ENCODE measurements around the gene KCNAB2.

KCNAB2 gene

DNA sequence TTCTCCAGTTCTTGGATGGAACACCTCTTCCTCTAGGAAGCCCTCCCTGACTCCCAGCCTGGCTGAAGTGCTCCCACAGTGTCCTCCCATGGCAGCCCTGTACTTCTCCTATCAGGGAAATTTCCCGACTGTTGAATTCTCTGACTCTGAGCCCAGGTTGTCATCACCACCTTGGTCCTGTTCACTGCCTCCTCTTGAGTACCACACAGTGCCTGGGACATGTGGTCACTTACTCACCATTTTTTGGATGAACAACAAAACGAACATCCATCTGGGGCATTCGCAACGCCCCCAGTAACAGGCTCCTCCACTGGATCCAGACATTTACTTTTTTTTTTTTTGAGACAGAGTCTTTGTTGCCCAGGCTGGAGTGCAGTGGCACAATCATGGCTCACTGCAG is 97.0 kb downstream of the KCNAB2 start:
- Histone ChIP-seq H3K4me1 (ENCODE audit: insufficient read depth, low read length) (no peaks in the 10 kb centered on the region; the same call in 1 of the 2 replicates), H3K9ac (ENCODE audit: low read depth, low read length) (no peak overlapping the region), H3K4me3 (ENCODE audit: low read length) (no peak overlapping the region), H3K9me3 (ENCODE audit: insufficient read depth, low read depth, low read length) (no peaks in the 10 kb centered on the region), H3K36me3 (ENCODE audit: insufficient read depth, low read depth, low read length) (no peaks in the 10 kb centered on the region), H3K27ac (ENCODE audit: low read length) (no peak overlapping the region), H3K27me3 (ENCODE audit: insufficient read depth, low read length) (peaks cover 15% of the 10 kb centered on the region)

DNA sequence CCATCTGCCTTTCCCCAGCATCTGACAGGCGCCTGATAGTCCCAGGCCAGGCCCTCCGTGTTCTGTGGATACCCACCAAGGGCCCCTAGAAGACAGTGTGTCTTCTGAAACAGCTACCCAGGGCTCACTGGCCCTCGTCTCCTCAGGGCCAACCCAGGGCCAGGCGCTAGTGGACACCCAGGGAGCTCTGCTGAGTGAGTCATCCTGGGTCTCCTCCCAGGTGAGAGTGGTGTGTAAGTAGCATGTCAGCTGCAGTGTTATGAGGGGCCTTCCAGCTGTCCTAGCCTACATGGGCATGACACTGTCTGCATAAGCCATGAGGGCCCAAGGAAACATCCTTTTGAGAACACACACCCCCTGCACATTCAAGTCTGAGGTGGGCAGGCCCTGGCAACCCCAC is 97.7 kb downstream of the KCNAB2 start:
- no peaks in the 10 kb centered on the region; the same call in 1 of the 2 replicates for H3K4me1 ChIP-seq (ENCODE audit: insufficient read depth, low read length)
- no peak overlapping the region for H3K9ac ChIP-seq (ENCODE audit: low read depth, low read length)

DNA sequence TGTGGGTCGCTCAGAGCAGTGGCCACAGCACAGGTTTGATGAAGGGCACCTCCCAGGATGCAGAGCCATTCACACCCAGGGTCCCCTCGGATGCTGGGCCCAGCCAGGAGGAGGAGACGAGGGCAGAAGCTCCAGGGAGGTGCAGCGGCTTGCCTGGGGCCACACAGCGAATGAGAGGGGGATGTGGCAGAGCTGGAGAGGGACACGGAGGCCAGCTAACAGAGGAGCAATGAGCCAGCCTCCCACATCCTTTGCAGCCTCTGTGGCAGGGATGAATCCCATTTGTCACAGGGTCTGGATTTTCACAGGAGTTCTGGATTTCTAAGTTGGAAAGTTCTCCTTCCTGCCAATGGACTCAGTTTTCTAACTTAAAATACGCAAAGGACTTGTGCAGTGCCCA is 98.5 kb downstream of the KCNAB2 start:
- Histone ChIP-seq H3K9ac (ENCODE audit: low read depth, low read length) (no peak overlapping the region), H3K4me1 (ENCODE audit: insufficient read depth, low read length) (no peaks in the 10 kb centered on the region; the same call in 1 of the 2 replicates), H3K4me3 (ENCODE audit: low read length) (no peak overlapping the region), H3K36me3 (ENCODE audit: insufficient read depth, low read depth, low read length) (no peaks in the 10 kb centered on the region), H3K9me3 (ENCODE audit: insufficient read depth, low read depth, low read length) (no peaks in the 10 kb centered on the region), H3K27me3 (ENCODE audit: insufficient read depth, low read length) (peaks cover 28% of the 10 kb centered on the region), H3K27ac (ENCODE audit: low read length) (no peak overlapping the region)

More for the DNA sequence above, 97.7 kb downstream of the KCNAB2 start:
- Histone ChIP-seq H3K36me3 (ENCODE audit: insufficient read depth, low read depth, low read length) (no peaks in the 10 kb centered on the region), H3K27me3 (ENCODE audit: insufficient read depth, low read length) (peaks cover 22% of the 10 kb centered on the region), H3K9me3 (ENCODE audit: insufficient read depth, low read depth, low read length) (no peaks in the 10 kb centered on the region), H3K4me3 (ENCODE audit: low read length) (no peak overlapping the region), H3K27ac (ENCODE audit: low read length) (no peak overlapping the region)

DNA sequence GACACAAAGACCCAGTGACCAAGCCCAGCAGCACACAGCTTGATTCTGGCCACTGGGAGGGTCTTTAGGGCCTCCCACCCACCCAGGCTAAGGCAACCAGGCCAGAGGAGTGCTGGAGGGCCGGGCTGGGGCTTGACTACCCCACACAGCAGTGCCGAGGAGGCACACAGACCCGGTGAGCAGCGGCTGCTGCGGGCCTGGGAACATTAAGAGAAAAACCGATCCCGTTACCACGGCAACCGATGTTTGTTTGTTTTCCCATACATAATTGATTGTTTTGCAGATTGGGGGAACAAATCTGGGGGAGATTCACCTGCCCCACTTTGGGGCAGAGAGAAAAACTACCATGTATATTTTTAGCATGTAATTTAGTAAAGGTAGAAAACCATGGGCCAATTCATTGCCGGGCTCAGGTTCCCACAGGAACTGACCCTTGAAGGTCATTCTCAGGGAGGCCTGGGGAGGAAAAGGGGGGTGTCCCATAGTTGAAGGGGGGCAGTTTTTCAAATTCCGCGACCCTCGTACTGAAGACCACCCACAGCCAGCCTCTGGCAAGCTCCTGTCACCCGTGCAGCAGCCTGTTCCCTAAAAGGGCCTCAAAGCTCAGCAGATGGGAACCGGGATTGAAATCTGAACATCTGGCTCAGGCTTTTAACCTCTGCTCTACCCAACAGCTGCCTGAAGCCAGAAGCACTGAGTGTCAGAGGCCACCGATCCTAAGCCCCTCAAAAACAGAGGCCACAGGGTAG is 99.1 kb downstream of the KCNAB2 start:
- Histone ChIP-seq H3K36me3 (ENCODE audit: insufficient read depth, low read depth, low read length) (no peaks in the 10 kb centered on the region), H3K4me3 (ENCODE audit: low read length) (no peak overlapping the region), H3K27me3 (ENCODE audit: insufficient read depth, low read length) (peaks cover 34% of the 10 kb centered on the region), H3K4me1 (ENCODE audit: insufficient read depth, low read length) (no peaks in the 10 kb centered on the region; the same call in 1 of the 2 replicates), H3K27ac (ENCODE audit: low read length) (no peak overlapping the region), H3K9me3 (ENCODE audit: insufficient read depth, low read depth, low read length) (no peaks in the 10 kb centered on the region; the same call in 1 of the 2 replicates), H3K9ac (ENCODE audit: low read depth, low read length) (no peak overlapping the region)

DNA sequence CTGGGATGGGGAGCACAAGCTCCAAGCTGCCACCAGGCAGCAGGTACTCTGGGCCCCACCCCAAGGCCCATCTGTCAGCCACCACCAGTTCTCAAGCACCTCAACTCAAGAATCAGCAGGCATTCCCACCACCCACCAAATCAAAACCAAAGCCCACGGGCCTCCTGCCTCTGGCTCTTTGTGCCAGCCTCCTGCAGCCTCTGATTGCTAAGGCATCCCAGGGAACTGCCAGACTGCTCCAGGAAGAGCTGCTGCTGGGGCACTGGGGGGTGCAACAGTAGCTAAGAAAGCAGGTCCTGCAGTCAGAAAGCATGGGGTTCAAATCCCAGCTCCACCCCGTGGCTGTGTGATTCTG is 99.7 kb downstream of the KCNAB2 start:
- H3K27ac ChIP-seq (ENCODE audit: low read length): no peak overlapping the region
- H3K9ac ChIP-seq (ENCODE audit: low read depth, low read length): no peak overlapping the region
- H3K36me3 ChIP-seq (ENCODE audit: insufficient read depth, low read depth, low read length): no peaks in the 10 kb centered on the region
- H3K4me3 ChIP-seq (ENCODE audit: low read length): no peak overlapping the region
- peaks cover 38% of the 10 kb centered on the region for H3K27me3 ChIP-seq (ENCODE audit: insufficient read depth, low read length)
- no peaks in the 10 kb centered on the region; the same call in 1 of the 2 replicates for H3K4me1 ChIP-seq (ENCODE audit: insufficient read depth, low read length)
- H3K9me3 ChIP-seq (ENCODE audit: insufficient read depth, low read depth, low read length): no peaks in the 10 kb centered on the region; the same call in 1 of the 2 replicates

DNA sequence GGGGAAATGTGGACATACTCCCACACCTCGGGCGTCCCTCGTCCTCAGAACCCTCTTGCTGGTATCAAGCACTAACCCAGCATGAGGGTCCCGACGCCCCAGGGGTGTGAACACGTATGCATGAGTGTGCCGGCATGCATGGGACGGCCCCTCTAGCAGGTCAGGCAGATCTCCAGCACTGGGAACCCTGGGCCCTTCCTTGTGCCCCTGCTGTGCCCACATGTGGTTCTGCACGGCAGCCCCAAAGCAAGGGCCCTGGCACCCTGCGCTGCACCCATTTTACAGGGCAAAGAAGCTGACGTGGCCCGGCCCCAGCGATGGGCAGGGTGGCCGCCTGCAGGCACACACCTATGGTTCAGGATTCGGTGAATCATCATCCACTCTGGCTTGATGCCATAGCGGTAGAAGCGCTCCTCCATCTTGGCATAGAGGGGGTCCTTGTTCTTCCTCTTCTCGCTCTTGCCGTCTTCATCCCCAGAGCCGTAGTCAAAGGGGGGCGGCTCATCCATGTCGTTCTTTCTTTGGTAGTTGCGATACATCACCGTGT is 100.2 kb downstream of the KCNAB2 start:
- Histone ChIP-seq H3K9me3 (ENCODE audit: insufficient read depth, low read depth, low read length) (no peaks in the 10 kb centered on the region; the same call in 1 of the 2 replicates), H3K4me1 (ENCODE audit: insufficient read depth, low read length) (no peaks in the 10 kb centered on the region; the same call in 1 of the 2 replicates), H3K27me3 (ENCODE audit: insufficient read depth, low read length) (peaks cover 38% of the 10 kb centered on the region), H3K36me3 (ENCODE audit: insufficient read depth, low read depth, low read length) (no peaks in the 10 kb centered on the region), H3K4me3 (ENCODE audit: low read length) (no peak overlapping the region), H3K27ac (ENCODE audit: low read length) (no peak overlapping the region), H3K9ac (ENCODE audit: low read depth, low read length) (no peak overlapping the region)

DNA sequence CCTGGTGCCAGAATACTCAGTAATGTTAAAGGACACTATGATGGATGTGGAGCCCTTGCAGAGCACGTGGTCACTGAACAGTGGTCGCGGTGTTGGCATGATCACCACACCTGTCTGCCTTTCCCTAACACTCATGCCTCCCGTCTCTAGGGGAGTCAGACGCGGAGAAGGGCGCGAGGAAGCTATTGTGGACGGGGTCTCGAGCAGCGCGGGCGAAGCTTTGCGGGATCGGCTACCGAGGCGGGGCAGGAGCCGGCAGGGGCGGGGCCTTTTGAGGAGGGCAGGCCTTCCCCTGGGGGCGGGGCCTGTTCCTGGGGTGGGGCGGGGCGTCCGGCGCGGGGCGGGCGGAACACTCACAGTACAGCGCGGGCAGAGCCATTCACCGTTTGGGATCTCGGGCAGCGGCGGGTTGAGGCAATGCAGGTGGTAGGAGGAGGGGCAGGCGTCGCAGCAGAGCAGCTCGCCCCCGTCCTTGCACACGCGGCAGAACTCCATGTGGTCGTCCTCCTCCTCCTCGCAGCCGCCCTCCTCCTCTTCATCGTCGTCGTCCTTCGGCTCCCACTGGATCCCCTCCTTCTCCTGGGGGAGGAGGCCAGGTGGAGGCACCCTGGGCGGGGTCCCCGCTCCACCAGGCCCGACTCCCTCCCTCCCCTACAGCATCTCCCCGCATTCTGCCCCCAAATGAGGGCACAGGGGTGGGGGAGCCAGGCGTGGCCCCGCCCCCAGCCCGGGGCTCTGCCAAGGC is 103.0 kb downstream of the KCNAB2 start:
- no peaks in the 10 kb centered on the region; the same call in 1 of the 2 replicates for H3K4me1 ChIP-seq (ENCODE audit: insufficient read depth, low read length)
- peak overlapping the region; percentile 53 for H3K4me3 ChIP-seq (ENCODE audit: low read length)
- no peak overlapping the region for H3K9ac ChIP-seq (ENCODE audit: low read depth, low read length)
- no peaks in the 10 kb centered on the region; the same call in 1 of the 2 replicates for H3K9me3 ChIP-seq (ENCODE audit: insufficient read depth, low read depth, low read length)
- peaks cover 32% of the 10 kb centered on the region for H3K27me3 ChIP-seq (ENCODE audit: insufficient read depth, low read length)
- H3K27ac ChIP-seq (ENCODE audit: low read length): no peak overlapping the region
- no peaks in the 10 kb centered on the region for H3K36me3 ChIP-seq (ENCODE audit: insufficient read depth, low read depth, low read length)

DNA sequence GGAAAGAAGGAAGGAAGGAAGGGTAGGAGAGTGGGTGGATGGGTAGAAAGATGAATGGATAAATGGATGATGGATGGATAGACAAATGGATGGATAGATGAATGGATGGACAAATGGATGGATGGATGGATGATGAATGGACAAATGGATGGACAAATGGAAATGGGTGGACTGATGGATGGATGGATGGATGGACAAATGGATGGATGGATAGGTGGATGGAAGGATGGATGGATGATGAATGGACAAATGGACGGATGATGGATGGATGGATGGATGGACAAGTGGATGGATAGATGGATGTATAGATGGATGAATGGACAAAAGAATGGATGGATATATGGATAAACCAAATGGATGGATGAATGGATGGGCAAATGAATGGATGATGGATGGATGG is 103.9 kb downstream of the KCNAB2 start:
- Histone ChIP-seq H3K9ac (ENCODE audit: low read depth, low read length) (no peak overlapping the region), H3K4me1 (ENCODE audit: insufficient read depth, low read length) (no peaks in the 10 kb centered on the region; the same call in 1 of the 2 replicates), H3K36me3 (ENCODE audit: insufficient read depth, low read depth, low read length) (no peaks in the 10 kb centered on the region), H3K27me3 (ENCODE audit: insufficient read depth, low read length) (peaks cover 32% of the 10 kb centered on the region), H3K9me3 (ENCODE audit: insufficient read depth, low read depth, low read length) (no peaks in the 10 kb centered on the region; the same call in 1 of the 2 replicates), H3K27ac (ENCODE audit: low read length) (no peak overlapping the region), H3K4me3 (ENCODE audit: low read length) (no peak overlapping the region)

DNA sequence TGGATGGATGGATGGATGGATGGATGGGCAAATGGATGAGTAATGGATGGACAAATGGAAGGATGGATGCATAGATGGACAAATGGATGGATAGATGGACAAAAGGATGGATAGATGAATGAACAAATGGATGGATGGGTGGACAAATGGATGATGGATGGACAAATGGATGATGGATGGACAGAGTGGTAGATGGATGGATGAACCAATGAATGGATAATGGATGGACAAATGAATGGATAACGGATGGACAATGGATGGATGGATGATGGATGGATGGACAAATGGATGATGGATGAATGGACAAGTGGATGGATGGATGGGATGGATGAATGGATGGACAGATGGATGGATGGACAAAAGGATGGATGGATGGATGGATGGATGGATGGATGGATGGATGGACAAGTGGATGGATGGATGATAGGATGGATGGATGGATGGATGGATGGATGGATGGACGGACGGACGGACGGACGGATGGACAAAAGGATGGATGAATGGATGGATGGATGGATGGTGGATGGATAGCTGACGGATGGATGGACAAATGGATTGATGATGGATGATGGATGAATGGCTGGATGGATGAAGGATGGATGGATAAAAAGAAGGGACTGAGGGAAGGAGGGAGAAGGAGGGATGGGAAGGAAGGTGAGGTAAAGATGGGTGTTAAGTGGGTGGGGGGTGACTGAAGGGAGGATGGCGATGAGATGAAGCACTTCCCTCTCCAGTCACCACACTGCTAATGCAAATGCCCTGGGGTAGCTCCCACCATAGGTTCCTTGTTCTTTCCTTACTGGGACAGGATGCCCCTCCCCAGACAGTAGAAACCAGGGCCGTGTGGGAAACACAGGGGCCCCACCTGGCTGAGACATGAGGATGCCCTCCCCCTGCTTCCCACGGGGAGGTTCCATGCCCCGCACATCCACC is 104.6 kb downstream of the KCNAB2 start:
- Histone ChIP-seq H3K4me3 (ENCODE audit: low read length) (no peak overlapping the region), H3K9me3 (ENCODE audit: insufficient read depth, low read depth, low read length) (no peaks in the 10 kb centered on the region; the same call in 1 of the 2 replicates), H3K27me3 (ENCODE audit: insufficient read depth, low read length) (peaks cover 32% of the 10 kb centered on the region), H3K9ac (ENCODE audit: low read depth, low read length) (no peak overlapping the region), H3K27ac (ENCODE audit: low read length) (no peak overlapping the region), H3K36me3 (ENCODE audit: insufficient read depth, low read depth, low read length) (no peaks in the 10 kb centered on the region), H3K4me1 (ENCODE audit: insufficient read depth, low read length) (no peaks in the 10 kb centered on the region)
